GM12891 (cell line): ENCODE results near the gene RIT1.

Experiments used
- DNase-seq: peaks from one replicate; pipeline ENCODE4 v3.0.0; 2011; ENCODE audit warnings: low spot score; ENCODE audit not compliant: insufficient read length
- FAIRE-seq: peaks from 2 replicates; lab custom pipeline; 2011; peaks lifted over from hg19 to GRCh38; lab: Jason Lieb, UNC
- PAX5 ChIP-seq: IDR thresholded peaks from 2 replicates; pipeline ENCODE4 v1.6.1; 2011; ENCODE audit warnings: low read length, moderate library complexity, mild to moderate bottlenecking; ENCODE audit not compliant: insufficient read depth, severe bottlenecking
- POLR2A ChIP-seq: IDR thresholded peaks from 2 replicates; pipeline ENCODE4 v1.6.1; 2011; ENCODE audit warnings: low read depth, low read length, control low read depth
- POLR2AphosphoS5 ChIP-seq: IDR thresholded peaks from 2 replicates; pipeline ENCODE4 v1.6.1; 2011; ENCODE audit warnings: low read depth, low read length, control low read depth
- POU2F2 ChIP-seq: IDR thresholded peaks from 2 replicates; pipeline ENCODE4 v1.6.1; 2011; ENCODE audit warnings: low read depth, mild to moderate bottlenecking, control low read depth, low read length, moderate library complexity
- SPI1 ChIP-seq: IDR thresholded peaks from 2 replicates; pipeline ENCODE4 v1.6.1; 2011; ENCODE audit warnings: low read depth, low read length, control low read depth
- TAF1 ChIP-seq: IDR thresholded peaks from 2 replicates; pipeline ENCODE4 v1.6.1; 2011; ENCODE audit warnings: low read depth, low read length, control low read depth

The RIT1 gene

DNA sequence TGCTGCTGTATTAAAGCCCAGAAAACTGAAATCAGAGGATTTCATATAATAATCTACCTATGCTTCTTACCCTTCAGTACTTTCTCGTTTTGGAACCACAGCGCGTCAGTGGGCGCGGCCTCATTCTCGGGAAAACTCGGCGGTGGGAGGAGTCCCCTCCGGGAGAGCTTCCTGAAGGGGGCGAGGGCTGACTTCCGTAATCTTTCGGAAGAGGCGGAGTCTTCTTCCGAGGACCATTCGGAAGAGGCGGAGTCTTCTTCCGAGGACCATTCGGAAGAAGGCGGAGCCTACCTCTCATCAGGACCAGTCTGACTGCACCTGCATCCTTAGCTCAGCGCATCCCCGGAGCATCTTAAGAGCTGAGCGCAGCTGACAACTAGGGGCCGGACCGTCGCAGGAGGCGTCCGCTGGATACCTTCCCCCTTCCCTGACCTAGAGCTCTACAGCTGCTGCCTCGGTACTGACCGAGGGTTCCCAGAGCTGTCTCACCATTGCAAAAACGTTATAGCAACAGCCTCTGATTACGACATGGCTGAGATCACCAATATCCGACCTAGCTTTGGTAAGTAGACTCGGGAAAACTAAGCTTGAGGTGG is 51.8 kb downstream of the RIT1 start, which contains the start of gene SYT11:
Gene SYT11, plus strand, starts transcription at position 334 of the 596 bp plus-strand sequence. Its CDS starts 195 bp downstream, at position 529.
- FAIRE-seq = peak; percentile 84

DNA sequence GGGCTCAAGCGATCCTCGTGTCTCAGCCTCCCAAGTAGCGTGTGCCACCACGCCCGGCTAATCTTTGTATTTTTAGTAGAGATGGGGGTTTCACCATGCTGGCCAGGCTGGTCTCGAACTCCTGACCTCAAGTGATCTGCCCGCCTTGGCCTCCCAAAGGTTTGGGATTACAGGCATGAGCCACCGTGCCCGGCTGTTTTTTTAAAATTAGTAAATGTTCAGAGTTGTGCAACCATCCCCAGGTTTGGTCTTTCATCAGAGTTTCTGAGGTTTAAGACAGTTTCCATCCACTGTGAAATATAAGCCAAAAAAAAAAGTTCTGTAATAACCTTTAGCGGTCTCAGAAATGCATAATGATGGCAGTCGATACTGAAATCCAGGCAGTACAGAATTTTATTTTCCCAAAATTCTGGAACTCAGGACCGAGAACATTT is 52.3 kb downstream of the RIT1 start:
- FAIRE-seq = no peak
- no peak for DNase-seq
- TF ChIP-seq SPI1 (no peak), TAF1 (no peak), POU2F2 (no peak), POLR2AphosphoS5 (no peak), POLR2A (no peak), PAX5 (no peak)

More for the DNA sequence above, 51.8 kb downstream of the RIT1 start, which contains the start of gene SYT11:
- peak; percentile 62 for TF ChIP-seq SPI1
- TF ChIP-seq POLR2A = peak; percentile 42; the same call in 1 of the 2 replicates
- no peak for TF ChIP-seq PAX5
- no peak for TF ChIP-seq POLR2AphosphoS5
- TF ChIP-seq TAF1 = no peak
- peak; percentile 65 for DNase-seq

DNA sequence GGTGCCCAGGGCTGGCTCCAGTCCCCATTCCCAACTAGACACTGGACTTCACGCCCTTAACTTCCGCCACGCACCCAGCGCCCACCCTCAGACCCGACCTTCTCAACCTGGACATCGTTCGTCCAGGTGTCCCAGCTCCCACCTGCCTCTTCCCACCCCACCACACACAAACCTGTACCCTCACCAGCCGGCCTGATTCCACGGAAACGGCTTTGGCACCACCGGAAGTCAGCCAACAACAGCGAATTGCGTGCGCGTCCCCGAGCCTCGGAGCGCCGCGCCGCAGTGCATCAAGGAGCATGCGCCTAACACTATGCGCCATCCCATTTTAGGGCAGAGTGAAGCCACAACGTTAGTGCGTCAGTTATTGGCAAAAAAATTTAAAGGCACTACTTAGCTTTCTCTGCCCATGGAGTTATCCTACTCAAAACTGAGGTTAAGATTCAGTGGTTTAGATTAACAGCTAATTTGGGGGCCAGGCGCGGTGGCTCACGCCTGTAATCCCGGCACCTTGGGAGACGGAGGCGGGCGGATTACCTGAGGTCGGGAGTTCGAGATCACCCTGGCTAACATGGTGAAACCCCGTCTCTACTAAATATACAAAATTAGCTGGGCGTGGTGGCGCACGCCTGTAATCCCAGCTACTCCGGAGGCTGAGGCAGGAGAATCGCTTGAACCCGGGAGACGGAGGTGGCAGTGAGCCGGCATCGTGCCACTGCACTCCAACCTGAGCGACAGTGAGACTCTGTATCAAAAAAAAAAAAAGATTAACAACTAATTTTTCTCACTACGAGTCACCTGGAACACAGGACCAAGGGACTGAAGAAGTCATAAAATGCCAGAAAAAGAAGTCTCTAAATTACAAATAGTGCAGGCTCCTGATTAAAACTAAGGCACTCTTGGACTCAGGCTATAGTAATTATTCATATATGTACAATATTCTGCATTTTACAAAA is 53.9 kb downstream of the RIT1 start, which contains the start of gene GON4L:
Gene GON4L, minus strand, starts transcription at position 240 of the 956 bp plus-strand sequence. CDS start 3,434 bp downstream, outside the sequence.
- peak; percentile 96 for FAIRE-seq

DNA sequence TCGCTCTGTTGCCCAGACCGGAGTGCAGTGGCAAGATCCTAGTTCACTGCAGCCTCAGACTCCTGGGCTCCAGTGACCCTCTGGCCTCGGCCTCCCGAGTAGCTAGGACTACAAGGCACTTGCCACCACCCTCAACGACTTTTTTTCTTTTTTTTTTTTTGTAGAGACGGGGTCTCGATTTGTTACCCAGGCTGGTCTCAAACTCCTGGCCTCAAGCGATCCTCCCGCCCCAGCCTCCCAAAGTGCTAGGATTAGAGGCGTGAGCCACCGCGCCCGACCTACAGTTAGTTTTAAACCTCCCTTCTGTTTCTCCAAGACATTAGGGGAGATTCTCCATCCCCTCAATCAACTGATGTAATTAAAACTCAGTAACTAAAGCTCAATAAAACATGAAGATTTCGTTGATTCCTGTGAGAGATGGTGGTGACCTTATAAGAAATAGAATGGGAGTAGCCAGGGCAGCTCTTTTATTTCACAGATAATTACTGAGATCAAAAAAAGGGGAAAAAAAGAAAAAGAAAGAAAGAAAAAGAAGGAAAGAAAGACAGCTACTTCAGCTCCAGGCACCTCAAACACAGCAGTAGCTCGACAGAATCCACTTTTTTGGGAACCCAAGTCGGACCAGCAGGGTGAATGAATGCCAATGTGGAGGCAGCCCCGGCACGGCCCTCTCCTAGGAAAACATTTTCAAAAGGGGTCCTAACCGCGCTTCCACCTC is 54.7 kb downstream of the RIT1 start:
- FAIRE-seq = no peak

More for the DNA sequence above, 53.9 kb downstream of the RIT1 start, which contains the start of gene GON4L:
- TF ChIP-seq POLR2A (peak; percentile 88), POU2F2 (0 out of 2 replicates have a peak, but pooled peaks have one; percentile 13), TAF1 (peak; percentile 65), PAX5 (no peak), POLR2AphosphoS5 (peak; percentile 92), SPI1 (no peak)
- peak; percentile 80 for DNase-seq

DNA sequence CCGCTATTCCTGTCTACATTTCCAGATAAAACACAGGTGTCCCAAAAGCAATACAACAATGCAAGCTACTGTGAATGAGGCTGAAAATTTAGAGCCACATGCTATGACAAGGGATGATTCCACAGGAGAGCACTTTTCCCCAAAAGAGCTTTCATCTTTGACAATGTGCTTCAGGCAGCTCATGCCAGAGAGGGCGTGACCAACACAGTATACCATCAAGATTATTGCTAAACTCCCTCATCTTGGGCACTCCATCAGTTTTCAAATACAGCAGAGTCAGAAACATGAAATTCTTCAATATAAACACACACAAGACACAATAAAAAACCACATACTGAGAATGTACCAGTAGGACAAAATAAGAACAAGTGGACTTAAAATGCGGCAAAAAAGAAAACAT is 60.8 kb downstream of the RIT1 start:
- TF ChIP-seq PAX5 = no peak
- no peak for TF ChIP-seq TAF1
- TF ChIP-seq POLR2AphosphoS5 = no peak
- TF ChIP-seq POU2F2 = no peak
- no peak for TF ChIP-seq SPI1
- no peak for TF ChIP-seq POLR2A
- no peak for FAIRE-seq
- DNase-seq = no peak

More for the DNA sequence above, 54.7 kb downstream of the RIT1 start:
- DNase-seq = no peak
- no peak for TF ChIP-seq TAF1

- TF ChIP-seq POLR2AphosphoS5 = no peak
- no peak for TF ChIP-seq SPI1
- TF ChIP-seq POLR2A = no peak
- TF ChIP-seq TAF1 = no peak
- no peak for TF ChIP-seq PAX5
- no peak for TF ChIP-seq POU2F2
- FAIRE-seq (no peak), DNase-seq (no peak)
Measured at GRCh38 chr1:155847823-155848529, 63.2 kb downstream of the RIT1 start.
